ENCODE data around the gene ZNF778.
"Not testable (repeated sequence)": the region's sequence is repeated elsewhere in the genome, so short reads cannot be mapped to it uniquely, and the experiment has no call there.

The ZNF778 gene

DNA sequence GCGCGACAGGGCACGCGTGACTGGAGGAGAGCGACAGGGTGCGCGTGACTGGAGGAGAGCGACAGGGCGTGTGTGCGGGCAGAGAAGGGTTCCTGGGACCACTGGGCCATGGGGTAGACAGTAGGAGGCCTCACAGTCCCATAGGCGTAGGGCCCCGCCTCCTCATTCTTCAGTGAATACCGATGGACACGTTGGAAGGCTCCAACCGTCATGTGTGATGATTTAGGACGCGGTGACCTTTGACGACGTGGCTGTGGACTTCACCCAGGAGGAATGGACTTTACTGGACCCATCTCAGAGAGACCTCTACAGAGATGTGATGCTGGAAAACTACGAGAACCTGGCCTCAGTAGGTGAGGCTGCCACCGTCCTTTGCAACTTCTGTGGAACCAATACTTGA is 5.4 kb downstream of the ZNF778 start:
- H3K36me3 ChIP-seq (ENCODE audit: control insufficient read depth in 1 of 2, insufficient read depth in 2 of 2, low read length in 2 of 2) = peaks cover 29 to 70% of the 10 kb centered on the region in 2 donors
- no peaks in the 10 kb centered on the region for H3K27me3 ChIP-seq (ENCODE audit: control insufficient read depth in 1 of 2, insufficient read depth in 2 of 2, low read length in 2 of 2)
- no peak overlapping the region for H3K9ac ChIP-seq (ENCODE audit: low read depth in 1 of 2, low read length in 2 of 2)
- no peak overlapping the region for H3K4me3 ChIP-seq (ENCODE audit: low read depth in 1 of 2, low read length in 2 of 2)
- H3K27ac ChIP-seq (ENCODE audit: low read depth, low read length) = no peak overlapping the region
- peaks cover 11% of the 10 kb centered on the region in 2 donors for H3K9me3 ChIP-seq (ENCODE audit: control insufficient read depth in 1 of 2, low read length in 2 of 2)
- H3K4me1 ChIP-seq (ENCODE audit: control insufficient read depth in 1 of 2, insufficient read depth in 2 of 2, low read length in 2 of 2) = peaks cover 0 to 5% of the 10 kb centered on the region in 2 donors

DNA sequence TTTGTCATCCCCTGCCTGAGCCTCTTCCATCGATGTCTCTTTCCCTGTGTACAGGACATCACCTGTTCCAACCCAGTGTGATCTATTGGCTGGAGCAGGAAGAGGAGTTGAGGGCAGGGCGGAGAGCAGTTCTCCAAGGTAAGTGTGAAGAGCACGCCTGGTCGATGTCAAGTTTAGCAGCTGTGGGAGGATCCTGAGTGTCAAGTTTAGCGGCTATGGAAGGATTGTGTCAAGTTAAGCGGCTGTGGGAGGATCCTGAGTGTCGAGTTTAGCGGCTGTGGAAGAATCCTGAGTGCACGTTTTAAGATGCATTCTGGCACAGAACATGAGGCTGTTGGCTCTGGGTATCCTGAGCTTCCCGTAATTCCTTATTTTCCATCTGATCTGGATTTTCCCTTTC is 7.2 kb downstream of the ZNF778 start:
- Histone ChIP-seq H3K36me3 (ENCODE audit: control insufficient read depth in 1 of 2, insufficient read depth in 2 of 2, low read length in 2 of 2) (peaks cover 36 to 81% of the 10 kb centered on the region in 2 donors), H3K4me1 (ENCODE audit: control insufficient read depth in 1 of 2, insufficient read depth in 2 of 2, low read length in 2 of 2) (no peaks in the 10 kb centered on the region), H3K4me3 (ENCODE audit: low read depth in 1 of 2, low read length in 2 of 2) (no peak overlapping the region), H3K27ac (ENCODE audit: low read depth, low read length) (no peak overlapping the region), H3K9me3 (ENCODE audit: control insufficient read depth in 1 of 2, low read length in 2 of 2) (peaks cover 15 to 16% of the 10 kb centered on the region in 2 donors), H3K9ac (ENCODE audit: low read depth in 1 of 2, low read length in 2 of 2) (no peak overlapping the region), H3K27me3 (ENCODE audit: control insufficient read depth in 1 of 2, insufficient read depth in 2 of 2, low read length in 2 of 2) (no peaks in the 10 kb centered on the region)

DNA sequence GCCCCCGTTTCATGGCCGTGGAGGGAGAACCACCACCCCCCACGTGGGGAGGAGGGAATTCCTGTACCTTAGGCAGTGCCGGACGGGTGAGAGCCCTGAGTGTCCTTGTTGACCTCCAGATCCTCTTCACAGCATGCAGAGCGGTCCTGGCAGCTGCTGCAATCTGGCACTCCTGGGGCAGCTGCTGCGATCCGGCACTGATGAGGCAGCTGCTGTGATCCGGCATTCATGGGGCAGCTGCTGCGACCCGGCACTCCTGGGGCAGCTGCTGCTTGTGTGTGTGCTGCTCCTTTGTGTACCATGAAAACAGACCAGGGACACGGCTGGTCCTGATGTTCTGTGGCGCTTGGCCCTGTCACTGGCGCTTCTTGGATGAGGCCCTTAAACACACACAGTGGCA is 12.8 kb downstream of the ZNF778 start:
- no peak overlapping the region for H3K4me3 ChIP-seq (ENCODE audit: low read depth in 1 of 2, low read length in 2 of 2)
- H3K9ac ChIP-seq (ENCODE audit: low read depth in 1 of 2, low read length in 2 of 2) = no peak overlapping the region
- H3K4me1 ChIP-seq (ENCODE audit: control insufficient read depth in 1 of 2, insufficient read depth in 2 of 2, low read length in 2 of 2) = no peaks in the 10 kb centered on the region
- no peaks in the 10 kb centered on the region for H3K27me3 ChIP-seq (ENCODE audit: control insufficient read depth in 1 of 2, insufficient read depth in 2 of 2, low read length in 2 of 2)
- H3K9me3 ChIP-seq (ENCODE audit: control insufficient read depth in 1 of 2, low read length in 2 of 2) = peaks cover 15 to 16% of the 10 kb centered on the region in 2 donors
- H3K36me3 ChIP-seq (ENCODE audit: control insufficient read depth in 1 of 2, insufficient read depth in 2 of 2, low read length in 2 of 2) = peaks cover 36 to 78% of the 10 kb centered on the region in 2 donors
- no peak overlapping the region for H3K27ac ChIP-seq (ENCODE audit: low read depth, low read length)

DNA sequence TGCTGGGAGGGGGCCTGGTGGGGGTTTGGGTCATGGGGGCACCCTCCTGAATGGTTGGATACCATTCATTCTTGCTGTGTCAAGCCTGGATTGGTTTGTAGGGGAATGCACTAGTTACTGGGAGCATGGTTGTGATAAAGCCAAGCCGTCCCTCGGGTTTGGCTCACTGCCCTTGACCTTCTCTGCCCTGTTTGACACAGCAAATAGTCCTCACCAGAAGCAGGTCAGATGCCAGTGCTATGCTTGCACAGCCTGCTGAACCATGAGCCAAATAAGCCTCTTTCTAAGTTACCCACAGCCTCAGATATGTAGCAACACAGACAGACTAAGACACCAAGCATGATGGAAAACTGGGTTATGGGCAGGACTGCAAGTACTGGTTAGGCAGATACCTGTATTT is 14.6 kb downstream of the ZNF778 start:
- Histone ChIP-seq H3K27me3 (ENCODE audit: control insufficient read depth in 1 of 2, insufficient read depth in 2 of 2, low read length in 2 of 2) (no peaks in the 10 kb centered on the region), H3K9ac (ENCODE audit: low read depth in 1 of 2, low read length in 2 of 2) (no peak overlapping the region), H3K36me3 (ENCODE audit: control insufficient read depth in 1 of 2, insufficient read depth in 2 of 2, low read length in 2 of 2) (peaks cover 28 to 60% of the 10 kb centered on the region in 2 donors), H3K4me3 (ENCODE audit: low read depth in 1 of 2, low read length in 2 of 2) (no peak overlapping the region), H3K27ac (ENCODE audit: low read depth, low read length) (no peak overlapping the region), H3K4me1 (ENCODE audit: control insufficient read depth in 1 of 2, insufficient read depth in 2 of 2, low read length in 2 of 2) (no peaks in the 10 kb centered on the region), H3K9me3 (ENCODE audit: control insufficient read depth in 1 of 2, low read length in 2 of 2) (peaks cover 9 to 13% of the 10 kb centered on the region in 2 donors)

DNA sequence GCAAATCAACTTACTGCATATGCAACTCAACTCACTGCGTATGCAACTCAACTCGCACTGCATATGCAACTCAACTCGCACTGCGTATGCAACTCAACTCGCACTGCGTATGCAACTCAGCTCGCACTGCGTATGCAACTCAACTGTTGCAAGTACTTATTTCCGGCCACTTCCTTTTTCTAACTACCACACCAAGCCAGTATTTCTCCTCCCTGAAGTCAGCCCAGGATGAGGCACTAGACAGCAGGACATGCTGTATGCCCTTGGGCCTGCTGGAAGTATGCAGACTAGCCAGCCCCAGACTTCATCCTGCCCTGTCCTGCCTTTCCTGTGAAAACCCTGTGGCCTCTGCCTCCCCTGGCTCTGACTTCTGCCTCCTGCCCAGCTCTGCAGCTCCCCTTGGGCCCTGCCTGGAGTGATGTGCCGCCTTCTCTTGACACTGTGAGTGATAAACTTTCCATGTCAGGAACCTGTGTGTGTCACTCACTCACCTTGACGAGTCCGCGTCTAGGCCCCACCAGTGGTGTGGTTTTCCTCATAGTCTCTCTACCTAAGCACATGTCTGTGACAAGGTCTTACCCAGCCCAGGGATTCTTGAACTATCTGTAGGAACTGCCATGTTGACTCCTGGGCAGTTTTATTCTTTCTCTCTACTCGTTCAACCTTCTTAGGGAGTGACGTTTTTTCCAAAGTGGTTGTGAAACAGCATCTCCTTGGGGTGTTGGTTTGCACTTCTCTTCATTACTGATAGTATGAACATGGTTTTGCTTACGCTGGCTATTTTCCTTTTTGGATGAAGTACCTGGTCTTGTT is 16.4 kb downstream of the ZNF778 start:
- Histone ChIP-seq H3K27me3 (ENCODE audit: control insufficient read depth in 1 of 2, insufficient read depth in 2 of 2, low read length in 2 of 2) (no peaks in the 10 kb centered on the region), H3K4me1 (ENCODE audit: control insufficient read depth in 1 of 2, insufficient read depth in 2 of 2, low read length in 2 of 2) (no peaks in the 10 kb centered on the region), H3K9ac (ENCODE audit: low read depth in 1 of 2, low read length in 2 of 2) (no peak overlapping the region), H3K9me3 (ENCODE audit: control insufficient read depth in 1 of 2, low read length in 2 of 2) (no peaks in the 10 kb centered on the region), H3K27ac (ENCODE audit: low read depth, low read length) (no peak overlapping the region), H3K36me3 (ENCODE audit: control insufficient read depth in 1 of 2, insufficient read depth in 2 of 2, low read length in 2 of 2) (peaks cover 13 to 42% of the 10 kb centered on the region in 2 donors), H3K4me3 (ENCODE audit: low read depth in 1 of 2, low read length in 2 of 2) (no peak overlapping the region)

DNA sequence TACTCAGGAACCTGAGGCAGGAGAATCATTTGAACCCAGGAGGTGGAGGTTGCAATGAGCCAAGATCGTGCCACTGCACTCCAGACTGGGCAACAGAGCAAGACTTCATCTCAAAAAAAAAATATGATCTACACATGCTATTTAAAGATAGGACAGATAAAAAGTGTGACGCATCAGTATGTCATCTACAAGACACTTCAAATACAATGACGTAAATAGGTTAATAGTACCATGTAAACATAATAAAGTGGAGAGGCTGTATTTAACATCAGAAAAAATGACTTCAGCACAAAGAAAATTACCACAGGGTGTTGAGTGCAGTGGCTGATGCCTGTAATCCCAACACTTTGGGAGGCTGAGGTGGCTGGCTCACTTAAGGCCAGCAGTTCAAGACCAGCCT is 20.2 kb downstream of the ZNF778 start:
- H3K36me3 ChIP-seq (ENCODE audit: control insufficient read depth in 1 of 2, insufficient read depth in 2 of 2, low read length in 2 of 2) = peaks cover 5 to 14% of the 10 kb centered on the region in 2 donors
- H3K9ac ChIP-seq (ENCODE audit: low read depth in 1 of 2, low read length in 2 of 2) = no peak overlapping the region
- no peak overlapping the region for H3K4me3 ChIP-seq (ENCODE audit: low read depth in 1 of 2, low read length in 2 of 2)
- no peaks in the 10 kb centered on the region for H3K9me3 ChIP-seq (ENCODE audit: control insufficient read depth in 1 of 2, low read length in 2 of 2)
- H3K27me3 ChIP-seq (ENCODE audit: control insufficient read depth in 1 of 2, insufficient read depth in 2 of 2, low read length in 2 of 2) = no peaks in the 10 kb centered on the region
- H3K4me1 ChIP-seq (ENCODE audit: control insufficient read depth in 1 of 2, insufficient read depth in 2 of 2, low read length in 2 of 2) = peaks cover 0 to 6% of the 10 kb centered on the region in 2 donors
- no peak overlapping the region for H3K27ac ChIP-seq (ENCODE audit: low read depth, low read length)

DNA sequence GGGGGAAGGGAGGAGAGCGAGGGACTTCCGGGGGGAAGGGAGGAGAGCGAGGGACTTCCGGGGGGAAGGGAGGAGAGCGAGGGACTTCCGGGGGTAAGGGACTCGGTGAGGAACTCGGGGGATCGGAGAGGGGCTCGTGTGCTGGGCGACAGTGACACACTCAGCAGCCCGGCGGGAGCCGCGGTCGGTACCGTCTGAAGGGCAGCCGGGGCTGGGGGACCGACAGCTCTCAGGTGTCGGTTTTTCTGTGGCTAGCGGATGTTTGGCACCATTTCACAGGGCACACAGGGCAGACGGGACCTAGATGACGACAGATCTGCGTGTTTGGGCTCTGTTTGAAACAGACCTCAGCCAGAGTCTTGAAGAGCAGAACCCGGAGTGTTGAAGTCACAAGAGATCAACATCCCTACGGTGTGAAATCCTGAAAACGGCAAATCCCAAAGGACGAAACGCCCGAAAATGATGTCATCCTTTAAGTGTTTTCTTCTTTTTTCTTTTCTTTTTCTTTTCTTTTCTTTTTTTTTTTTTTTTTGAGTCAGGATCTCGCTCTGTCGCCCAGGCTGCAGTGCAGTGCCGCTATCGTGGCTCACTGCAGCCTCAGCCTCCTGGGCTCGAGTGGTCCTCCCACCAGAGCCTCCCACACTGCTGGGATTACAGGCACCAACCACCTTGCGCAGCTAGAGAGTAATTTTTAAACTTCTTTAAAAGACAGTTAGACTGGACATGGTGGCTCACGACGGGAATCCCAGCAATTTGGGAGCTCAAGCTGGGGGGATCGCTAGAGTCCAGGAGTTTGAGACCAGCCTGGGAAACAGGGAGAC is 23.9 kb downstream of the ZNF778 start:
- Histone ChIP-seq H3K9ac (ENCODE audit: low read depth in 1 of 2, low read length in 2 of 2) (peak overlapping the region; percentile 93 to 98), H3K36me3 (ENCODE audit: control insufficient read depth in 1 of 2, insufficient read depth in 2 of 2, low read length in 2 of 2) (no peaks in the 10 kb centered on the region), H3K4me1 (ENCODE audit: control insufficient read depth in 1 of 2, insufficient read depth in 2 of 2, low read length in 2 of 2) (peaks cover 0 to 6% of the 10 kb centered on the region in 2 donors), H3K27ac (ENCODE audit: low read depth, low read length) (peak overlapping the region; percentile 95), H3K9me3 (ENCODE audit: control insufficient read depth in 1 of 2, low read length in 2 of 2) (no peaks in the 10 kb centered on the region), H3K4me3 (ENCODE audit: low read depth in 1 of 2, low read length in 2 of 2) (peak overlapping the region; percentile 93 to 100), H3K27me3 (ENCODE audit: control insufficient read depth in 1 of 2, insufficient read depth in 2 of 2, low read length in 2 of 2) (no peaks in the 10 kb centered on the region)

DNA sequence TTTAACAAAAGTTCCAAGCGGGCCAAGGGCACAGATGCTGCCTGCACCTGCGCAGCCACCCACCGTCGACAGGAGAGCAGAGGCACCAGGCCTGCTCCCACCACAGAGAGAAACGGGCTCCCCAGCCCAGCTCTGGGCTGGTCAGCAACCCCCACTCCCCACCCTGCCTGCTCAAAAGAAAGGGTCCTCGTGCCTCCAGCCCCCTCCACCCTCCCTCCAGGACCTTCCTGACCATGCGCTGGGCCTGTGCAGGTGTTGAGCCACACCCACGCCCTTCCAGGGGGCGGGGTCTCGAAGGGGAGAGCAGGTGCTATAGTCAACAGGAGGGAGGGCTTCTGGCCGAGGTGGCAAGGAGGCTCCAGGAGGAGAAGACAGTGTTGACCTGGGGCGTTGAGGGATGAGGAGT is 25.3 kb downstream of the ZNF778 start:
- H3K4me3 ChIP-seq (ENCODE audit: low read depth in 1 of 2, low read length in 2 of 2) = no peak overlapping the region
- H3K9ac ChIP-seq (ENCODE audit: low read depth in 1 of 2, low read length in 2 of 2) = no peak overlapping the region
- no peak overlapping the region for H3K27ac ChIP-seq (ENCODE audit: low read depth, low read length)
- H3K4me1 ChIP-seq (ENCODE audit: control insufficient read depth in 1 of 2, insufficient read depth in 2 of 2, low read length in 2 of 2) = peaks cover 0 to 10% of the 10 kb centered on the region in 2 donors
- H3K9me3 ChIP-seq (ENCODE audit: control insufficient read depth in 1 of 2, low read length in 2 of 2) = no peaks in the 10 kb centered on the region
- no peaks in the 10 kb centered on the region for H3K27me3 ChIP-seq (ENCODE audit: control insufficient read depth in 1 of 2, insufficient read depth in 2 of 2, low read length in 2 of 2)
- no peaks in the 10 kb centered on the region for H3K36me3 ChIP-seq (ENCODE audit: control insufficient read depth in 1 of 2, insufficient read depth in 2 of 2, low read length in 2 of 2)

DNA sequence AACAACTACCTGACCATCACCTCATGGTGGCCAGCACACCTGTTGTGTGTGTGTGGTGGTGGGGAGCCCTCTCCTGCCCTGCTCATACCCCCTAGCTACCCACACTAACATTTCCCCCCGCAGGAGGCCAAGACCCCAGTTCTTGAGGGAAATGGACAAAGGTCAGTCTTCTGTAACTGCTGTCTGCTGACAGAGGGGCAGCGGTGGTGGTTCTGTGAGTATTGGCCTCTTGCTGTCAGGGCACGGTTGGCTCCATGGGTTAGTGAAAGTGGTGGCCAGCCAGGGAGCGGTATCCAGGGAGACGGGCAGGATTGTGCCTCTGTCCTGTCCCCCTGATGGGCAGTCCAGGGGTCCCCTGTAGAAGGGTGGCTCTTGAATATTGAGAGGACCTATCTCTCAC is 26.2 kb downstream of the ZNF778 start:
- no peak overlapping the region for H3K27ac ChIP-seq (ENCODE audit: low read depth, low read length)
- H3K27me3 ChIP-seq (ENCODE audit: control insufficient read depth in 1 of 2, insufficient read depth in 2 of 2, low read length in 2 of 2) = no peaks in the 10 kb centered on the region
- no peaks in the 10 kb centered on the region for H3K36me3 ChIP-seq (ENCODE audit: control insufficient read depth in 1 of 2, insufficient read depth in 2 of 2, low read length in 2 of 2)
- H3K4me3 ChIP-seq (ENCODE audit: low read depth in 1 of 2, low read length in 2 of 2) = no peak overlapping the region
- H3K9ac ChIP-seq (ENCODE audit: low read depth in 1 of 2, low read length in 2 of 2) = no peak overlapping the region
- no peaks in the 10 kb centered on the region for H3K9me3 ChIP-seq (ENCODE audit: control insufficient read depth in 1 of 2, low read length in 2 of 2)
- H3K4me1 ChIP-seq (ENCODE audit: control insufficient read depth in 1 of 2, insufficient read depth in 2 of 2, low read length in 2 of 2) = peaks cover 0 to 10% of the 10 kb centered on the region in 2 donors

DNA sequence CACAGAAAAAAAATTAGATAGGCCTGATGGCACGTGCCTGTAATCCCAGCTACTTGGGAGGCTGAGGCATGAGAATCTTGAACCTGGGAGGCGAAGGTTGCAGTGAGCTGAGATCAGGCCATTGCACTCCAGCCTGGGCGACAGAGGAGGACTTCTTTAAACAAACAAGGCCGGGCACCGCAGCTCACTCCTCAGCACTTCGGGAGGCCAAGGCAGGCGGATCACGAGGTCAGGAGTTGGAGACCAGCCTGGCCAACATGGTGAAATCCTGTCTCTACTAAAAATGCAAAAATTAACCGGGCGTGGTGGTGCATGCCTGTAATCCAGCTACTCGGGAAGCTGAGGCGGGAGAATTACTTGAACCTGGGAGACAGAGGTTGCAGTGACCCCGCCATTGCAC is 26.8 kb downstream of the ZNF778 start:
- not testable (repeated sequence) for H3K9ac ChIP-seq (ENCODE audit: low read depth in 1 of 2, low read length in 2 of 2); H3K4me3 ChIP-seq (ENCODE audit: low read depth in 1 of 2, low read length in 2 of 2); H3K27ac ChIP-seq (ENCODE audit: low read depth, low read length); H3K9me3 ChIP-seq (ENCODE audit: control insufficient read depth in 1 of 2, low read length in 2 of 2); H3K4me1 ChIP-seq (ENCODE audit: control insufficient read depth in 1 of 2, insufficient read depth in 2 of 2, low read length in 2 of 2); H3K36me3 ChIP-seq (ENCODE audit: control insufficient read depth in 1 of 2, insufficient read depth in 2 of 2, low read length in 2 of 2); H3K27me3 ChIP-seq (ENCODE audit: control insufficient read depth in 1 of 2, insufficient read depth in 2 of 2, low read length in 2 of 2)
